Measurements from ENCODE around the gene CRELD2. TPM values are rescaled to one million over a fixed set of nuclear protein-coding genes. Genes with fewer than 3 reads are reported as not detected.

The CRELD2 gene
- total RNA-seq, 4 donors from 2014 or later: 32.0 to 38.2 (median 34.2) TPM

DNA sequence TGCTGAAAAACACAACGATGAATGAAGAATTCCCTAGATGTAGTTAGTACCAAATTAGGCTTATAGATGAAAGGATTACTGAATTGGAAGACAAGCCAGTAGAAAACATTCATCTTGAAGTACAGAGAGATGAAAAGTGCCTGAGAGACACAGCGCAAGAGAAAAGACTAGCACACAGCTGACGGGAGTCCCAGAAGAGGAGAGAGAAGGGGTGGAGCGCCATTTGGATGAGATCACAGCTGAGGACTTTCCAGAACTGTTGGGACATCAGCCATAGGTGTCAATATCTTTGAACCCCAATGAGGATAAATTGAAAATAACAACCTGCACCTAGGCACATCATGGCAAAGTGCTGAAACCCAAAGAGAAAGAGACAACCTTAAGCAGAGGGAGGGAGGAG lies 25.4 kb upstream of the CRELD2 start:
- Histone ChIP-seq H3K27ac (replicated peaks in 1 of 4) (no peak overlapping the region), H3K27me3 (no peaks in the 10 kb centered on the region), H3K4me1 (peaks cover 0 to 5% (median 0%) of the 10 kb centered on the region in 4 donors), H3K9me3 (peaks cover 0 to 5% (median 0%) of the 10 kb centered on the region in 4 donors), H3K36me3 (peaks cover 3 to 16% (median 7%) of the 10 kb centered on the region in 4 donors), H3K4me3 (no peak overlapping the region)
- no peak for DNase-seq (ENCODE audit: extremely low spot score)
- intact Hi-C loops (cut with DNase I): no loop called here
- TF ChIP-seq POLR2AphosphoS5 (IDR thresholded peaks at IDR 0.05): no peak
- TF ChIP-seq, protein P1, sequence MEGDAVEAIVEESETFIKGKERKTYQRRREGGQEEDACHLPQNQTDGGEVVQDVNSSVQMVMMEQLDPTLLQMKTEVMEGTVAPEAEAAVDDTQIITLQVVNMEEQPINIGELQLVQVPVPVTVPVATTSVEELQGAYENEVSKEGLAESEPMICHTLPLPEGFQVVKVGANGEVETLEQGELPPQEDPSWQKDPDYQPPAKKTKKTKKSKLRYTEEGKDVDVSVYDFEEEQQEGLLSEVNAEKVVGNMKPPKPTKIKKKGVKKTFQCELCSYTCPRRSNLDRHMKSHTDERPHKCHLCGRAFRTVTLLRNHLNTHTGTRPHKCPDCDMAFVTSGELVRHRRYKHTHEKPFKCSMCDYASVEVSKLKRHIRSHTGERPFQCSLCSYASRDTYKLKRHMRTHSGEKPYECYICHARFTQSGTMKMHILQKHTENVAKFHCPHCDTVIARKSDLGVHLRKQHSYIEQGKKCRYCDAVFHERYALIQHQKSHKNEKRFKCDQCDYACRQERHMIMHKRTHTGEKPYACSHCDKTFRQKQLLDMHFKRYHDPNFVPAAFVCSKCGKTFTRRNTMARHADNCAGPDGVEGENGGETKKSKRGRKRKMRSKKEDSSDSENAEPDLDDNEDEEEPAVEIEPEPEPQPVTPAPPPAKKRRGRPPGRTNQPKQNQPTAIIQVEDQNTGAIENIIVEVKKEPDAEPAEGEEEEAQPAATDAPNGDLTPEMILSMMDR (IDR thresholded peaks at IDR 0.05): no peak
- no peak for TF ChIP-seq POLR2A (IDR thresholded peaks at IDR 0.05; ENCODE audit: low read depth)
- TF ChIP-seq EP300 (IDR thresholded peaks at IDR 0.05): no peak
- 86% methylated on average over 4 of the region's 4 CpGs for WGBS

DNA sequence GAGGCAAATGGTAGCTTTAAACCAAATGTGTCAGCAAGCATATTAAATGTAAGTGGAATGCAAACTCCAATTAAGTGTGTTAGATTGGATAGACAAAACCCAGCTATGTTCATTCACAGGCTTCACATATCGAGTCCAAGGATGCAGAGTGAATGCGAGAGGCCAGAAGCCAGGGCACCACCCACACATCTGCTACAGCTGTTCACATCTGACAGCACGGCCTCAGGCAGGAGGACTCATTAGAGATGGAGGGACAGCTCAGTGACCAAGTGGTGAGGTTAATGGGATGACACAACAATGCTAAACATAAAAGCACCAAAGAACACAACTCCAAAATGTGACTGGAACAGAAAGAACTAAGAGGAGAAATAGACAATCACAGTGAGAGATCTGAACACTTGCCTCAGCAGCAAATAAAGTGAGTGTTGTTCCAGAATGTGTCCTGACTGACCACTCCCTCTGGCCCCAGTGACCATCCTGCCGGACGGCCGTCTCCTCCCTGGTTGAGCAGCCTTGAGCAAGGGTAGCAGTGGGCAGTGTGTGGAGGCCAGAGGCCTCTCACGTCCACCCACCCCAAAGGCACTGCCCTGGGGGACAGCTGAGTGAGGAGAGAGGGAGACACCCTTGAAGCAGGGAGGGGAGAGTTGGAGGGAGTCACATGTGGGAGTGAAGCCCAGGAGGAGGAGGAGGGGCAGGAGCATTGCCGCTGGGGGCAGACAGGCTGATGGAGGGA lies 23.9 kb upstream of the CRELD2 start:
- no peak for DNase-seq (ENCODE audit: extremely low spot score)
- no peaks in the 10 kb centered on the region for H3K27me3 ChIP-seq
- intact Hi-C loops (cut with DNase I): no loop called here
- H3K27ac ChIP-seq (replicated peaks in 1 of 4): no peak overlapping the region
- H3K36me3 ChIP-seq: peaks cover 0 to 23% (median 10%) of the 10 kb centered on the region in 4 donors
- TF ChIP-seq POLR2A (IDR thresholded peaks at IDR 0.05; ENCODE audit: low read depth): no peak
- TF ChIP-seq EP300 (IDR thresholded peaks at IDR 0.05): no peak
- TF ChIP-seq, protein P1 (IDR thresholded peaks at IDR 0.05): no peak
- TF ChIP-seq POLR2AphosphoS5 (IDR thresholded peaks at IDR 0.05): no peak
- peaks cover 0 to 5% (median 0%) of the 10 kb centered on the region in 4 donors for H3K4me1 ChIP-seq
- H3K9me3 ChIP-seq: peaks cover 0 to 5% (median 0%) of the 10 kb centered on the region in 4 donors
- WGBS: 78% methylated on average over 8 of the region's 8 CpGs
- H3K4me3 ChIP-seq: no peak overlapping the region

DNA sequence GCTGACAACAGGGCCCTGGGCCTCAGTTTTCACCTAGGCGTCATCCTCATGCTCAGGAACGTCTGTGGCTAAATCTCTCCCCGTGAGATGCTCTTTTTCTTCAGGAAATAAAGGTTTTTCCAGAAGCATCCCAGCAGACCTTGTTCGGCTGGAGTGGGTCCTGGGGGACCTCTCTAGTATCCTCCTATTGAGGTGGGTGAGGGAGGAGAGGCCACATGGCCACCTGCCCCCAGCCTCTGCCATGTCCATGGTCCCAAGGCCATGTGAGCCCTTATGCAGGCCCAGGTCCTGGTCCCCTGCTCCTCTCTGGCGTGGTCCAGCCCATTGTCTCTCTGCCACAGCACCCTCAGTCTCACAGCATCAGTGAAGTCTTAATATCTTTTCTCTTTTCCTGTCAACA lies 22.2 kb upstream of the CRELD2 start:
- 91% methylated on average over 5 of the region's 5 CpGs for WGBS
- no peak for DNase-seq (ENCODE audit: extremely low spot score)
- Histone ChIP-seq H3K4me3 (no peak overlapping the region), H3K9me3 (peaks cover 0 to under 1% (median 0%) of the 10 kb centered on the region in 4 donors), H3K27me3 (no peaks in the 10 kb centered on the region), H3K36me3 (peaks cover 0 to 40% (median 20%) of the 10 kb centered on the region in 4 donors), H3K4me1 (peaks cover 0 to 5% (median 0%) of the 10 kb centered on the region in 4 donors), H3K27ac (replicated peaks in 1 of 4) (no peak overlapping the region)
- TF ChIP-seq POLR2AphosphoS5 (IDR thresholded peaks at IDR 0.05) (no peak), EP300 (IDR thresholded peaks at IDR 0.05) (no peak), POLR2A (IDR thresholded peaks at IDR 0.05; ENCODE audit: low read depth) (no peak)
- TF ChIP-seq, protein P1 (IDR thresholded peaks at IDR 0.05): no peak
- intact Hi-C loops (cut with DNase I): no loop called here

DNA sequence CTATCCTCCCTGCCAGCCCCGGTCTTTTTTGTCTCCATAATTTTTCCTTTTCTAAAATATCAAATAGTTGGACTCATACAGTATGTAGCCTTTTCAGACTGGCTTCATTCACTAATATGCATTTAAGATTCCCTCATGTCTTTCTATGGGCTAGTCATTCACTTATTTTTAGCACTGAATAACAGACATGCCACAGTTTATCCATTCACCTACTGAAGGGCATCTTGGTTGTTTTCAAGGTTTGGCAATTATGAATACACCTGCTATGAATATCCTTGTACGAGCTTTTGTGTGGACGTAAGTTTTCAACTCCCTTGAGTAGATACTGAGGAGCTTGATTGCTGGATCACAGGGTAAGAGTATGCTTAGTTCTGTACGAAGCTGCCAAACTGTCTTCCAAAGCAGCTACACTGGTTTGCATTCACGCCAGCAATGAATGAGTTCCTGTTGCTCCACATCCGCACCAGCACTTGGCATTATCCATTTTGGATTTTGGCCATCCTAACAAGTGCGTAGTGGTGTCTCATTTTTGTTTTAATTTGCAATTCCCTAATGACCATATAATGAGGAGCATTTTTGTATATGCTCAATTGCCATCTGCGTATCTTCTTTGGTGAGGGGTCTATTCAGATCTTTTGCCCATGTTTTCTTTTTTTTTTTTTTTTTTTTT lies 21.3 kb upstream of the CRELD2 start:
- no peak for TF ChIP-seq EP300 (IDR thresholded peaks at IDR 0.05)
- TF ChIP-seq POLR2AphosphoS5 (IDR thresholded peaks at IDR 0.05): no peak
- TF ChIP-seq, protein P1 (IDR thresholded peaks at IDR 0.05): no peak
- no peak for TF ChIP-seq POLR2A (IDR thresholded peaks at IDR 0.05; ENCODE audit: low read depth)
- DNase-seq (ENCODE audit: extremely low spot score): no peak
- Histone ChIP-seq H3K4me1 (peaks cover 0 to 5% (median 0%) of the 10 kb centered on the region in 4 donors), H3K36me3 (peaks cover 0 to 48% (median 28%) of the 10 kb centered on the region in 4 donors), H3K27me3 (no peaks in the 10 kb centered on the region), H3K9me3 (no peaks in the 10 kb centered on the region), H3K27ac (replicated peaks in 1 of 4) (no peak overlapping the region), H3K4me3 (no peak overlapping the region)
- 90% methylated on average over 8 of the region's 8 CpGs for WGBS
- intact Hi-C loops (cut with DNase I): no loop called here
